SH-SY5Y (cell line): ENCODE measurements around the gene EHMT1.

Source experiments
- GATA2 ChIP-seq: IDR thresholded peaks from 2 replicates; pipeline ENCODE4 v1.6.1; 2011; ENCODE audit warnings: mild to moderate bottlenecking, low read depth, low read length
- GATA3 ChIP-seq: IDR thresholded peaks from 2 replicates; pipeline ENCODE4 v1.6.1; 2011; ENCODE audit warnings: low read depth, mild to moderate bottlenecking, low read length, moderate library complexity

DNA sequence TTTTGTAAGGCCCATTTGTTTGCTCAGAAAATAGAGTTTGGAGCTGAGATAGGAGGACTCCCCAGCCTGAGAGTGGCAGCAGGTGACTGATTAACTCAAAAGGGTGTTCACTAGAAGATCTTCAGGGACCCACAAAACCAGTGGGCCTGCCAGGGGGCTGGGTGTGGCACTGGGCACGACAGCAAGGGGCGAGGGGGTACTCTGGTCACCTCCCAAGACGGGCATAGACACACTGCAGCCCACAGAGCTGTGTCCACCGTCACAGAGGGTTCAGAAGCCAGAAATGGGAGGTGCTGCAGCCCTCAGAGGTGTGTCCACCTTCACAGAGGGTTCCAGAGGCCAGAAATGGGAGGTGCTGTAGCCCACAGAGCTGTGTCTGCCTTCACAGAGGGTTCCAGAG is 183.2 kb downstream of the EHMT1 start:
- TF ChIP-seq GATA3 (no peak), GATA2 (no peak)
